GM18498 (cell line): ENCODE measurements around the gene COL20A1.

Experiments
- ATAC-seq: cut with Tn5 transposase; IDR thresholded peaks from one replicate; pipeline ENCODE4 v1.9.1; 2021; ENCODE audit warnings: mild to moderate bottlenecking, moderate library complexity; ENCODE audit not compliant: unreplicated experiment

Gene COL20A1

DNA sequence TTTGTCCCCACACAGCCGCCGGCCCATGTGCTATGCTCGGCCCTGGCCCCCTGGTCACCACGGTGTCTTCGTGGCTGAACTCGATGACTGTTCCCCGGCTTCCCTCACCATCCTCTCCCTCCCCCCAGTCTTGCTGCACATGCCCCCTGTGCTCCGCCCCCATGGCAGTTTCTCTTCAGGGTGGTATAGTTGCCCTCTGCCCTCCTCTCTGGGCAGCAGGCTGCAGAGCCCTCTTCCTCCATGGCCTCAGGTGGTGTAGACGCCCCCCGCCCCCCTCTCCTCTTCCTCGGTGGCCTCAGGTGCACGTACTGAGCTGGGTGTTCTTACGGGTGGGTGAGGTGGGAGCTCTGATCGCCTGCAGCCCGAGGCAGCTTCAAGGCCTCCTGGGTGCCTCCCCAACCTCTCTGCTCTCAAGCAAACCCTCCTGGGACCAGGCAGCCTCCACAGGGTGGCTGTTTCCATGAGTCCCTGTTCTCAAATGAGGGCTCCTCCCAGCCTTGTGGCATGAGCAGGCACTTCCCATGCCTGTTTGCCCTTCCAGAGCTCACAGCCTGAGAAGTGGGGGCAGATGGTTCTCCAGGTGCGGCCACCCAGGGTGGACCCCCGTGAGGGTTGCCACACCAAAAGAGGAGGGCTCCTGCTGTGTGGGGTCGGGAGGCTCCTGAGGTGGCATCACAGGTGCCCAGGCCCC is 24.8 kb downstream of the COL20A1 start:
- no peak for ATAC-seq

DNA sequence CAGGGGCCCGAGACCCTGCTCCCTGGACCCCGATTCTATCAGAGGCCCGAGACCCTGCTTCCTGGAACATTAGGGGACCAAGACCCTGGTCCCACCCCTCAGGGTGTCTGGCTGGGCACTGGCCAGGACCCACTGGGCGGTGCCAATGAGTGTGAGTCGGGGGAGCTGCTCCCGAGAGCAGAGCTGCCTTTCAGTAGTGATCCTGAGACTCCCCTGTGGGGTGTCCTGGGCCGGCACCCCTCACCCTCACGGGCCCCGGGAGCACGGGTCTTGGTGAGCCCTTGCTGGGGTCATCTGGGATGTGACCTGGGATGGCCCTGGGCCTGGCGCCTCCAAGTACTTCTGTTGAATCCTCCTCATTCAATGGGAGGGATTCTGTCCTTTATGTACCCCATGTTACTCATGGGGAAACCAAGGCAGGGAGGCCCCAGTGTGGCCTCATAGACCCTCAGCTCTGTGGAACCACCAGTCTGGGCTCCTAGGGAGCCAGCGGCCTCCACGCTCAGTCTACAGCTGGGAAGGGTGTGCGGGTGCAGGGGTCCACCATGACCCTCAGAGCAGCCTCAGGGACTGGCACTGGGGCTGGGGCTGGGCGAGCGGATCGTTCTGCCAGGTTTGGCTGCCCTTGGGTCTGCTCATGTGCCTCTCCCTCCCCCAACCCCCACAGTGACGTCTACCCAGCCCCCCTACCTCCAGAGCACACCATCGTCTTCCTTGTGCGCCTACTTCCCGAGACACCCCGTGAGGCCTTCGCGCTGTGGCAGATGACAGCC is 25.6 kb downstream of the COL20A1 start:
- ATAC-seq = no peak

DNA sequence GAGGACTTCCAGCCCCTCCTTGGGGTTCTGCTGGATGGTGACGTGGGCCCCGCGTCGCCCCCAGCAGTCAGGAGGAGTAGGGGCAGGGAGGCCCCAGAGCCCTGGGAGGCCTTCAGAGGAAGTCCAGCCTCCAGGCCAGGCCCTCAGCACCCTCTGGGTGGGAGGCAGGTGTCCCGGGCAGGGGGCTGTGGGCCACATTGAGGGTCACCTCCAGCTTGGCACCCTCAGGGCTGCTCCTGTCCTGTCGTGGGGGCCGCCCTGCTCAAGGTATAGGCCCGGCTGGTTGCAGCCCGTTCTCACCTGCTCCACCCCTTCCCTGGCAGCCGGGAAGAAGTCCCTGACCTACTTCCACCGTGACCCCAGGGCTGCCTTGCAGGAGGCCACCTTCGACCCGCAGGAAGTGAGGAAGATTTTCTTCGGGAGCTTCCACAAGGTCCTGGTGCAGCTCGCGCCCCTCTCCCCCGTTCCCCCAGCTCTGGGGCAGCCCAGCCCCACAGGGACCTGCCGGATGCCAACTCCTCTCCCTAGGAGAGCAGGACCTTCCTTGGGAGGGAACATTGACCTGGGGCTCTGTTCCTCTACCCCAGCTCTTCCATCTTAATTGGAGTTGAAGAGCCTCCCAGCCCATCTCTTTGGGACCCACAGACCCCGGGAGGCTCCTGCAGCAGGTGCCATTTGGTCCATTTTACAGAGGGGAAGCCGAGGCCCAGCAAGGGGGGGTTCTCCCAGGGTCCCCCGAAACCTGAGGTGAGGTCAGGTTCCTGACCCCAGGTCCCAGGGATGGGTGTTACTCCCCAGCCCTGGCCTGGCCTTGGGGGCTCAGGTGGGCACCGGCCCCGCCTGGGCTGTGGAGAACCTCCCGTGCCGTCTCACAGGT is 26.4 kb downstream of the COL20A1 start:
- ATAC-seq = no peak

DNA sequence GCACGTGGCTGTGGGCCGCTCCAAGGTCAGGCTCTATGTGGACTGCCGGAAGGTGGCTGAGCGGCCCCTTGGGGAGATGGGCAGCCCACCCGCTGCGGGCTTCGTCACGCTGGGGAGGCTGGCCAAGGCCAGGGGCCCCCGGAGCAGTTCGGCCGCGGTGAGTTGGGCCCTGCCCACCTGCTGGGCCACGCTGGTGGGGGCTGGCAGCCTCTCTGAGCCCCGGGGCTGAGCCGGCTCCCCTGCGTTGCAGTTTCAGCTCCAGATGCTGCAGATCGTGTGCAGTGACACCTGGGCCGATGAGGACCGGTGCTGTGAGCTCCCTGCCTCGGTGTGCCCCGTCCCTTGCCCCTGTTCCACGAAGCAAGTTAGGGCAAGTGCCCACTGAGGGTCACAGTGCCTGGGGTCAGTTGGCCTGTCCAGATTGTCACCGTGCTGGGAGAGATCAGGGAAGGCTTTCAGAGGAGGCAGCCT is 27.1 kb downstream of the COL20A1 start:
- no peak for ATAC-seq

DNA sequence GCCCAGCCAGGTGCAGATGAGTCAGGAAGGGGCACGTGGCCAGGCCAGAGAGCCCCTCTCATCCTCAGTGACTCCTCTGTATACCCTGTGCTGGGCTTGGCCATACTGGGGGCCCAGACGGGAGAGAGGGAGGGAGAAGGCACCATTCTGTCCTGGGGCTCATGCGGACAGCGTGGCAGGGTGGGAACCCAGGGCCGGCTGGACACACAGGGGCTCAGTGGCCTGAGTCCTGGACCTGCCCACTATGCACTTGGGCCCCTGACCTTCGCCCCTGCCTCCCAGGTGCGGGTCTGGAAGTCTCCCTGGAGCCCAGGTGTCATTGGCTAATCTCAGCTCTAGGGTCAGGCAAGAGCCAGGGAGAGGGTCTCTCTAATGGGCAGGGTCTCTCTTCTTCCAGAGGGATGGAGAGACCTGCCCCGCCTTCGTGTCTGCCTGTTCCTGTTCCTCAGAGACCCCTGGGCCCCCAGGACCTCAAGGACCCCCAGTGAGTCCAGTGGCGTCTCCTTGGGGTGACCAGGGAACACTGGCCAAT is 27.7 kb downstream of the COL20A1 start:
- ATAC-seq = no peak

DNA sequence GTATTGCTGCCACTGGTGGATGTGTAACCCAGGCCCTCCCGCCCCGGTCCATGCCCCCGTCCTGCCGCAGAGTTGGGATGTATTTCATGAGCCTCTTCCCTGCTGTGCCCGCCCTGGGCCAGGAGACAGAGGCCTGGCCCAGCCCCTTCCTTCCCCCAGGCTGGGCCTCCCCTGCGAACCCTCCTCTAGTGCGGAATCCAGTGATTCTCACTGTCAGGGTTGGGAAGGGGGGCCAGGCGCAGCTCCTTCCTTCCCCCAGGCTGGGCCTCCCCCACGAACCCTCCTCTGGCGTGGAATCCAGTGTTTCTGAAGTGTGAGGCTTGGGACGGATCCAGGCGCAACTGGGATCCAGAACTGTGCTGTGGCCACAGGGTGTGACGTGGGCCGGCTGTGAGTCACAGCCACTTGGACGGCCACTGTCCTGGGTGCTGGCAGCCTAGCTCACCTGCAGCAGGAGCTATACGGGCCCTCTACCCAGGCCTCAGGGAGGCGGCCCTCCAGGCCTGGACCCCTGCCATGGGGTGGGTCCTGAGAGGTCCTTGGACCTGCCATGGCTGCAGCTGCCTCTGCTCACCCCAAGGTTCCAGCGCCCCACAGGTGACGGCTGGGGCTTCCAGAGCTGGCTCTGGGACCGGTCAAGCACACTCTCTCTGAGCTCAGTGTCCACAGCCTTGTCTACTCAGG is 28.3 kb downstream of the COL20A1 start:
- ATAC-seq = no peak

DNA sequence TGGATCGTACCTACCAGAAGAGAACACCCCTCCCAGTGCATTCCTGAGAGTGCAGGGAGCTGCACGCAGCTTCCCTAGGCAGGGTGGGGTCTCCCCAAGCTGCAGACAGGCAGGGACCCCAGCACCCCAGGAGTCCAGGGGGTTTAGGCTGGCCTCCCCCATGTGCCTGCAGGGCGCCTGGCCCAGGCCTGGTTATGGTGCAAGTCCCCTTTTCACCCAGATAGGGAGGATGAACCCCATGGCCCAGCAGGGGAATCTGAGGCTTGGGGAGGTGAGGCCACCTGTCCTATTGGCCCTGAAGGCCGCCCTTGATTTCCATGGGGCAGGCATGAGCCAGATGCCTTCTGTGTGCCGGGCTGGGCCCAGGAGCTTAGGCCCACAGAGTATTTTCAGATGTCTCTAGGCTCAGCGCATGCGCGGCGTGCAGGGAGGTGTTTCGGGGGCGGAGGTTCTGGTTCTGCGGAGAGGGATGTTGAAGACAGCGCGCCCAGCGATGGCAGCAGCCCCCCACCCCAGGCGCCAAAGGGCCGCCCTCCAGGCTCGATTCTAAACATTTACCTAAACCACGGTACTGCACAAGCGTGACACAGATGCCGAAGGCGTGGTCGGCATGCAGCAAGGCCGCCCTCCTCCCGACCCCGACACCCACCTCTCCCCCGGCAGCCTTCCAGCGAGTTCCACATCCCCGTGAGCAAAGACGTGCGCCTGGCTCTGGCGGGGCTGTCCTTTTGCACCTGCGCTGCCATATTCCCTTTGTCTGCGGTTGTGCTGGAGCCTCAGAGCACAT is 29.4 kb downstream of the COL20A1 start:
- ATAC-seq = no peak

DNA sequence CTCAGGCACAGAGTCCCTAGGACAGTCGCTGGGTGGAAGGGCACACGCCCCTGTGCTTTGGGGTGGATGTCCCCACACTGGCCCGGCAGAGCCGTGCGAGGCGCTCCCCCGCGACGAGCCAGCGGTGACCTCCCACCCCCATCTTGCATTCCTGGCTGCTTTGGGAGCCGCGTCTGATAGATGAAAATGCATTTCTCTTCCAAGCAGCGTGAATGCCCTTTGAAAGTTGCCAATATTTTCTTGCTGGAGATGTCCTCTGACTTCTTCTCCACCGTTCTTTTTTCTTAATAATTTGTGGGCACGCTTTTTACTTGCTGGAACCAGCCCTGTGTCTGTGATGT is 29.9 kb downstream of the COL20A1 start:
- ATAC-seq = no peak

DNA sequence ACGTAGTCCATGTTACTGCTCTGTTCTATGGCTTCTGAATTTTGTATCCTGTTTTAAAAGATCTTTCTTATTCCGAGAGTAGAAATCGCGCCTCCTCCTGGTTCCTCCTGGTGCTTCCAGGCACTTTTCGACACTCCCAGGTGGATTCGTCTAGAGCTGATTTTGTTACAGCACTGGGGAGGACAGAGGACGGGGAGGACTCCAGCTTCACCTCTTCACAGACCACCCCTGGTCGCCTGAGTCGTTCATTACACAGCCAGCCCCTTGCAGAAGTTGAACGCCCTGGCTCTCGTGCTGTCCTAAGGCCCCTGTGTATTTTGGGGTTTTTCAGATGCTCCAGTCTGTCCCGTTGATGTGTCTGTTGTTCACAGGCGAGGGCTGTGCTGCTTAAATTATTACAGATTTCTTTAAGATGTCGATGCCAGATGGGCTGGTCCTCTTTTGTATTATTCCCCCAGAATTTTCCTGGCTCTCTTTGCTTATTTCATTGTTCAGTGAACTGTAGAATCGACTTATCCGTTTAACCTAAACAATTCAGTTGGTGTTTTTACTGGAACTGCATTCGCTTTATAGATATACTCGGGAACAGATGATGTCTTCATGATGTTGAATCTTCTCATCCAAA is 30.5 kb downstream of the COL20A1 start:
- ATAC-seq = no peak

DNA sequence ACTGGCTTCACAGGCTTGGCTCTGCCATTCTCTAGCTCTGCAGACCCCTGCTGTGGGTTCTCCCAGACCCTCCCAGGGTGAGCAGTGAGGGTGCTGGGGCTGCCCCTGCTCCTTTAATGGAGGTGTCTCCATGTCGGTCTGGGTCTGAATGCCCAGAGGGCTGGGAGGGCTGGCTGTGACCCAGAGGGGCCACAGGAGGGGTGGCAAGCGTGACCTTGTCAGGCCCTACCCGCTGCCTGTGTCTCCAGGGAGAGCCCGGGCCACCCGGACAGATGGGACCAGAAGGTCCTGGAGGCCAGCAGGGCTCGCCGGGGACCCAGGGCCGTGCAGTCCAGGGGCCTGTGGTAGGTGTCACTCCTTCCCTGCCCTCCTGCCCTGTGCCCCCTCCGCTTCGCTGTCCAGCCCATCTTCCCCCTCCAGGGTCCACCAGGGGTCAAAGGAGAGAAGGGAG is 32.1 kb downstream of the COL20A1 start:
- ATAC-seq = no peak

DNA sequence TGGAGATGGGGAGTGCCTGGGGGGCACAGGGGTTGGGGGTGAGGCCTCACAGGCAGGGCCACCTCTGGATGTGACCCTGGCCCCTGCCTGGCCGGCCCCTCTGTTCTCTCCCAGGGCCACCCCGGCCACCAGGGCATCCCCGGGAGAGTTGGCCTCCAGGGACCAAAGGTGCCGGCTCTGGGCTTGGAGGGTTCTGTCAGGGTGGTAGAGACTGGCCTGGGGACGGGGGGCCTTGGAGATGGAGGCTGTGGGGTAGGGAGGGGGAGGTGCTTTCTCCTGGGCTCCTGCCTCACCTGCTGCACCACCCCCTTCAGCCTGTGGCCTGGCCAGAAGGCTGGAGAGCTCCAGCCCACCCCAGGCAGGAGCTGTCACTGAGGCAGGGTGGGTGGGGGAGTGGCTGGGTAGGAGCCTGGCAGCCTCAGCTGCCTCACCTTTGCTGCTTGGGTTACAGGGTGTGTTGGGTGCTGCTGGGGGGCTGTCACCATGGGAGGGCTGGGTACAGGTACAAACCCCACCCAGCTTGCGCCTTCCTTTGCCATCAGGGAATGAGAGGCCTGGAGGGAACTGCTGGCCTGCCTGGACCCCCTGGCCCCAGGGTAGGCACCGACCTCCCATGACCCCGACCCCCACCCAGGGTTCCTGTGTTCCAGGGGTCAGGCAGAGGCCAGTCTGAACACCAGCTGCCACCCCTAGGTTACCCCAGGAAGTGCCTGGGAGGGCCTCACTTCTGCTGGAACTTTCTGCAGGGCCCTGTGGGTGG is 32.7 kb downstream of the COL20A1 start:
- no peak for ATAC-seq

DNA sequence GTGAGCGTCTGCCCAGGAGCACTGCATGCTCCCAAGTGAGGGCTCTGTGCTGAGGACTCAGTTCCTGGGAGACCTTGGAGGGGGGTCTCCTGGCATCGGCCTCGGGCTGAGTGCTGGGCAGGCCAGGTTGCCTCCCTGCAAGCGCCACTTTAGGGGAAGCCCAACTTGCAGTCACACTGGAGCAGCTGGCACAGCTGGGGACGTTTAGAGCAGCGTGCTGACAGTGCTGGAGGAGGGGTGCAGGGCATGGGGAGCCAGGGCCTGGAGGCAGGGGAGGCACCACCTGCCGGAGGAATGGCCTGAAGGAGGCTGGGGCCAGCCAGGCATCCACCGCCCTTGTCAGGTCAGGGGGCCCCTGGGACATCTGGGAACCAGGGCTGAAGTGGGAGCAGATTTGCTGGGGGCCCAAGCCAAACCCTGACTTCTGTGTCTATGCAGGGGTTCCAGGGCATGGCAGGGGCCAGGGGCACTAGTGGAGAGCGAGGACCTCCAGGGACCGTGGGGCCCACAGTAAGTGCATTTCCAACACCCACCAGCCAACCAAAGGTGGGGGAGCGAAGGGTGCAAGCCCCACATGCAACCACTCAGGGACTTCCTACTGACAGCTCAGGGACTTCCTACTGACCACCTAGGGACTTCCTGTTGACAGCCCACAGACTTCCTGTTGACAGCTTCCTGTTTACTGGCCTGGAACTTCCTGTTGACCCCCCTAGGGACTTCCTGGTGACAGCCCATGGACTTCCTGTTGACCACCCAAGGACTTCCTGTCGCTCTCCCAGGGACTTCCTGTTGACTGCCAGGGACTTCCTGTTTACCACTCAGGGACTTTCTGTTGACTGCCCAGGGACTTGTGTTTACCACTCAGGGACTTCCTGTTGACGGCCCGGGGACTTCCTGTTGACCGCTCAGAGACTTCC is 33.6 kb downstream of the COL20A1 start:
- no peak for ATAC-seq

DNA sequence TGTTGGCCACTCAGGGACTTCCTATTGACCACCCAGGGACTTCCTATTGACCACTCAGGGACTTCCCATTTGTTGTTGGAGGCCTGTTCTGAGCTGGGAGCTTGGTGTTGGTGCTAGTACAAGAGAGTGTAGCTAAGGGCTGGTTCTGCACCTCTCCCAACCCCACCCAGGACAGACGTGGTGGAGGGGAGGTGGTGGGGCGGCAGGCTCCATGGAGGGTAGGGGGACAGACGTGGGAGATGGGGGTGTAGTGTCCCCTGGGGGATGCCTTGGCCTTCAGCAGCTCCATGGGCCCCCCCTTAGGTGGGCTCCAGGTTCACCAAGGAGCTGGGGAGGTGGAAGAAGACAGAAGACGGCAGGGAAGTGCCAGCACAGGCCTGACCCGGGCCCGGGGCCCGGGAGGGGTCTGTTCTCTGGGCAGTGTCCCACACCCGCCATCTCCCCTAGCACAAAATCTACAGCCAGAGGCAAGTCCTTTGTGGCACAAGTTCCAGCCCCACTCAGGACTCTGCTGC is 34.3 kb downstream of the COL20A1 start:
- no peak for ATAC-seq

DNA sequence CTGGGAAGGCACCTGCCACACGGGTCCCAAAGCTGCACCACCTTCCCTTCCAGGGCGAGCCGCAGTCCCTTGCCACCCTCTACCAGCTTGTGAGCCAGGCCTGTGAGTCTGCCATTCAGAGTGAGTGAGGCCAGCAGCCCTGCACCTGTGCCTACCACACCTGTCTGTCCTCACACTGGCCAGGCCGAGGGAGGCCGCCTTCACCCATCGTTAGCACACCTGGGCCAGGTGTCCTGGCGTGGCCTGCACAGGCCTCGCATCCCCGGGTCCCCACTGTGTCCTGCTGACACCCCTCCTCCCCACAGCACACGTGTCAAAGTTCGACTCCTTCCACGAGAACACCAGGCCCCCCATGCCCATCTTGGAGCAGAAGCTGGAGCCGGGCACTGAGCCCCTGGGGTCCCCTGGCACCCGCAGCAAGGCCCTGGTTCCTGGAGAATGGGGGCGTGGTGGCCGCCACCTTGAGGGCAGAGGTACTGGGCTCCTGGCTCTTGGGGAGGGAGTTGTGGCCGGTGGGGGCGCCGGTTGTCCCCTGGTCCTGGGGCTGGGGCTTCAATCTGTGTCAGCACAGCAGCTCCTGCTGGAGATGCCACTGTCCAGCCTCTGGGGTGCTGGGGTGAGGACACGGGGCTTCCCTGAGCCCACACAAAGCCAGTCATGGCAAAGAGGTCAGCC is 35.2 kb downstream of the COL20A1 start:
- no peak for ATAC-seq

DNA sequence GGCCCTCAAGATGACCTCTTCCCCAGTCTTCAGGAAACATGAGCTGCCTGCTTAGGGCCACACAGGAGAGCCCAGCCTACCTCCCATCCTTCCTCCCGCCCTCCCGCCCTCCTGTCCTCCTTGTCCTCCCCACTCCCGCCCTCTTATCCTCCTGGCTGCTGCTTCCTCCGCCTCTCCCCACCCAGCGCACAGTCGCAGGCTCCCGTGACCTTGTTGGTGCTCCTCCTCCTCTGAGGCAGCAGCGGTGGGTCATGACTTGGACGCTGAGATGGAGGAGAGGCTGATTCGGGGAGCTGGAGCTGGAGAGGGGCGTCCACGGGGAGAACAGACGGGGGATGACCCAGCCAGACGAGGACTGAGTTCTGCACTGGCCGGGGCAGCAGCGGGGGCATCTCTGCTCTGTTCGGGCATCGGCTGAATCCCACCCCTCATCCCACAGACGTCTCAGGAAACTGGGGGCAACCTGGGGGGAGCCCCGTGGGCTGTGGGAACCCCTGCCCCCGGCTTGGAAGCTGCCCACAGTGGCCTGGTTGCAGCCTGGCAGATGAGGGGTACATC is 35.8 kb downstream of the COL20A1 start:
- no peak for ATAC-seq

DNA sequence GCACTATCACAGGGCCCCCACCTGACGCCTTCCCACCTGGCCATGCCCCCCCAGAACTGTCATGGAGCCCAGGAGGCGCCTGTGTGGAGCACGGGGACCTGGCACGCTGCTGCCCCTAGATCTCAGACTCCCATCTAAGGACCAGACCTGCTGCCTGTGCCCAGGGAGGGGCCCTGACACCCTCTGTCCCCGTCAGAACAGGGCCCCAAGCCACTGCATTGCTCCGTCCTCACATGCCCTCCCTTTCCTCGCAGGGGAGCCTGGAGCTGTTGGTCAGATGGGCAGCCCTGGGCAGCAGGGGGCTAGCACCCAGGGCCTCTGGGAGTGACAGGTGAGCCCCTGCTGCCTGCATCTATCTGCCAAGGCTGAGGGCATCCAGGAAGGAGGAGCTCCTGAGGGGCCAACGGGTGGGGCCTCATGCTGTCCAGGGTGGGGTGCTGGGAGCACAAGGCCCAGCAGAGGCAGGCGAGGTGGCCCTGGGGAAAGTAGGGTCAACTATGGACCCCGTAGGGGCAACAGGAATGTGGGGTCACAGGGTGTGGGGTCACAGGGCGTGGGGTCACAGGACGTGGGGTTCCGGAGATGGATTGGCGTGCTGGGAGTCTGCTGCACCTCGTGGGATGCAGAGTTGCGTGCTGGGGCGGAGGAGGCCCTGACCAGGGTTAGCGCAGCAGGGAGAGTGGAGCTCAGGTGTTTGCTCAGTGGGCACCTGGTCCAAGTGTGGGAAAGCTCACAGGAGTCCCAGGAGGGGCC is 36.5 kb downstream of the COL20A1 start:
- ATAC-seq = no peak
